CD14-positive monocyte (primary cell): Measurements from ENCODE around the gene SLC2A6. TPM values are rescaled to one million over a fixed set of nuclear protein-coding genes. Genes with fewer than 3 reads are reported as not detected.

Experiments used
- DNase-seq, 3 donors: peaks; one replicate each; pipeline ENCODE4 v3.0.0-alpha.2; 2011 to 2022
- H2AFZ ChIP-seq: 2 replicates; pipeline ENCODE4 v1.6.0; 2012; ENCODE audit warnings: mild to moderate bottlenecking, low read depth, low read length, inconsistent platforms; ENCODE audit not compliant: insufficient read depth, poor library complexity, severe bottlenecking
- H3K27ac ChIP-seq, 2 donors: 1 replicate in 1 of 2; 2 replicates in 1 of 2; pipeline ENCODE4 v1.5.1; 2012 to 2013; ENCODE audit warnings: low read length in 2 of 2, control low read depth in 1 of 2, inconsistent platforms in 1 of 2, low read depth in 1 of 2, mild to moderate bottlenecking in 1 of 2
- H3K27me3 ChIP-seq, 2 donors: one replicate each; pipeline versions ENCODE4 v1.6.0 to v1.6.1; 2011 to 2013; ENCODE audit warnings: low read length in 2 of 2; ENCODE audit not compliant: control insufficient read depth in 2 of 2, insufficient read depth in 2 of 2
- H3K36me3 ChIP-seq, 2 donors: replicated peaks in 1 of 2; 1 replicate in 1 of 2; 2 replicates in 1 of 2; pipeline versions ENCODE4 v1.5.1 to v1.6.1; 2012 to 2013; ENCODE audit warnings: low read length in 2 of 2, control low read depth in 1 of 2, inconsistent platforms in 1 of 2, mild to moderate bottlenecking in 1 of 2; ENCODE audit not compliant: insufficient read depth in 2 of 2, control insufficient read depth in 1 of 2
- H3K4me1 ChIP-seq, 2 donors: 1 replicate in 1 of 2; 2 replicates in 1 of 2; pipeline versions ENCODE4 v1.5.1 to v1.6.1; 2012 to 2013; ENCODE audit warnings: low read length in 2 of 2, control low read depth in 1 of 2, inconsistent platforms in 1 of 2, mild to moderate bottlenecking in 1 of 2, moderate library complexity in 1 of 2; ENCODE audit not compliant: insufficient read depth in 2 of 2, control insufficient read depth in 1 of 2
- H3K4me2 ChIP-seq: replicated peaks from 2 replicates; pipeline ENCODE3; 2012; ENCODE audit warnings: low read length, moderate library complexity, mild to moderate bottlenecking; ENCODE audit not compliant: poor library complexity, severe bottlenecking; ENCODE audit errors: extremely low read depth
- H3K4me3 ChIP-seq, 3 experiments: fragments of 200-600 bp in 1 of 3; sonication (generic) in 1 of 3; replicated peaks in 1 of 3; 1 replicate in 2 of 3; 2 replicates in 1 of 3; pipeline ENCODE4 v1.5.1; 2011 to 2013; ENCODE audit warnings: low read length in 3 of 3, mild to moderate bottlenecking in 3 of 3, control low read depth in 2 of 3, low read depth in 2 of 3, inconsistent platforms in 1 of 3, moderate library complexity in 1 of 3
- H3K79me2 ChIP-seq: 2 replicates; pipeline ENCODE4 v1.6.0; 2012; ENCODE audit warnings: mild to moderate bottlenecking, control low read depth, inconsistent platforms, low read length, moderate library complexity; ENCODE audit not compliant: insufficient read depth
- H3K9ac ChIP-seq: 2 replicates; pipeline ENCODE4 v1.6.0; 2017; ENCODE audit warnings: low read length, mild to moderate bottlenecking; ENCODE audit not compliant: insufficient read depth, poor library complexity, severe bottlenecking
- H3K9me3 ChIP-seq, 2 donors: replicated peaks in 1 of 2; 1 replicate in 1 of 2; 2 replicates in 1 of 2; pipeline versions ENCODE4 v1.5.1 to v1.6.1; 2012 to 2013; ENCODE audit warnings: low read length in 2 of 2, control low read depth in 1 of 2; ENCODE audit not compliant: control insufficient read depth in 1 of 2, insufficient read depth in 1 of 2
- H4K20me1 ChIP-seq: 2 replicates; pipeline ENCODE4 v1.6.0; 2012; ENCODE audit warnings: mild to moderate bottlenecking, low read length, control low read depth, moderate library complexity; ENCODE audit not compliant: insufficient read depth
- H3K27ac Mint-ChIP-seq, 7 donors: one replicate each; pipeline ENCODE4 v1.8.0; 2020; ENCODE audit warnings: mild to moderate bottlenecking in 7 of 7, mixed read lengths in 7 of 7, moderate library complexity in 6 of 7, inconsistent platforms in 2 of 7
- H3K27me3 Mint-ChIP-seq, 3 donors: one replicate each; pipeline ENCODE4 v1.8.0; 2021 to 2022; ENCODE audit warnings: low read depth in 3 of 3, mild to moderate bottlenecking in 3 of 3, mixed read lengths in 3 of 3, moderate library complexity in 3 of 3, inconsistent platforms in 1 of 3
- H3K36me3 Mint-ChIP-seq, 2 donors: one replicate each; pipeline ENCODE4 v1.8.0; 2020; ENCODE audit warnings: mixed read lengths in 2 of 2, inconsistent platforms in 1 of 2, mild to moderate bottlenecking in 1 of 2
- H3K4me1 Mint-ChIP-seq: one replicate; pipeline ENCODE4 v1.8.0; 2020; ENCODE audit warnings: mild to moderate bottlenecking, mixed read lengths
- H3K4me3 Mint-ChIP-seq, 2 donors: one replicate each; pipeline ENCODE4 v1.8.0; 2020; ENCODE audit warnings: mild to moderate bottlenecking in 2 of 2, mixed read lengths in 2 of 2, moderate library complexity in 1 of 2
- H3K9me3 Mint-ChIP-seq, 7 donors: one replicate each; pipeline ENCODE4 v1.8.0; 2020 to 2022; ENCODE audit warnings: mixed read lengths in 7 of 7, mild to moderate bottlenecking in 6 of 7, moderate library complexity in 6 of 7, inconsistent platforms in 2 of 7
- WGBS: methylation state at CpG from one replicate; pipeline ENCODE4 v1.1.5; 2013; ENCODE audit warnings: missing lambda C conversion rate; ENCODE audit not compliant: insufficient coverage; 5-methylcytosine and 5-hydroxymethylcytosine counted together
- intact Hi-C, 2 donors: fragments of 100-400 bp; cut with micrococcal nuclease; formaldehyde crosslinking; loops; one replicate each; pipeline versions ENCODE4 v1.15.0 to v1.15.1; 2023
- polyA plus RNA-seq, 3 donors: library from polyadenylated mRNA; depleted of rRNA in 1 of 3; unstranded in 2 of 3; stranded (reverse) in 1 of 3; fragments of 300-500 nt in 2 of 3; fragments of >200 nt in 1 of 3; fragmentation: Illumina TruSeq in 2 of 3; gene quantifications; 1 replicate in 2 of 3; 2 replicates in 1 of 3; pipeline ENCODE4 v1.2.3, GENCODE V29; 2012 to 2021
- TF ChIP-seq, protein P1 (sequence below): fragments of 200-600 bp; IDR thresholded peaks from one replicate; pipeline ENCODE4 v1.8.0; 2022; ENCODE audit warnings: antibody characterized with exemption, mild to moderate bottlenecking

SLC2A6 gene
- polyA plus RNA-seq, 3 donors: 43.2 to 127 (median 60.4) TPM

DNA sequence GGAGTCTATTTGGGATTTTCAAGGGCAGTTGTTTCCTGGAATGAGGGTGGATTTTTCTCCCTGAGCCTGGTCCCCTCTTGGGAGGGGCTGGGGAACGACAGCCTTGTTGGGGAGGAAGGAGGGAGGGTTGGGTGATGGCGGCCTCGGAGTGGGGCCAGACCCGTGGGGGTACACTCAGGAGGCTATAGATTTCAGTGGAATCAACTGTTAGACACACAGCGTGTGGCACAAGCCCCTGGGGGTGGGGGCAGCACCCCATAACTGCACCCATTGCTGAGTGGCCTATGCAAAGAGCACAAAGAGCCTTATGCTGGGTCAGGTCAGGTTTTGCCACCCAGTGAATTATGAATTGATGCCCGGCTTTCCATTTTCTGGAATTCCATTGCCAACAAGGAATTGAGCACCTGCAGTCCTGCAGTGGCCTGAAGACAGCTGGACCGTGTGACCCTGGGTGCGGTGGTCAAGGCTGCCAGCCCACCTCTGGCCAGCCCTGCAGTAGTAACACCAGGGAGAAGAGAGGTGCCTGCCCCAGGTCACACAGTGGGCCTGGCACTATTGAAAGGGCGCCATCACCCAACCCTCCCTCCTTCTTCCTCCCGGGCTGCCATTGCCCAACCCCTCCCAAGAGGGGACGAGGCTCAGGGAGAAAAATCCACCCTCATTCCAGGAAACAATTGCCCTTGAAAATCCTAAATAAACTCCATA lies 37.5 kb upstream of the SLC2A6 start:
- DNase-seq: no peak
- no peaks in the 10 kb centered on the region for H4K20me1 ChIP-seq
- H3K4me3 Mint-ChIP-seq: no peak overlapping the region
- H3K9me3 Mint-ChIP-seq: no peaks in the 10 kb centered on the region
- H3K27me3 Mint-ChIP-seq: no peaks in the 10 kb centered on the region
- H3K4me3 ChIP-seq: no peak overlapping the region
- H3K4me2 ChIP-seq: no peak overlapping the region
- H3K79me2 ChIP-seq: no peaks in the 10 kb centered on the region
- no peak overlapping the region for H3K9ac ChIP-seq
- H3K4me1 ChIP-seq: no peaks in the 10 kb centered on the region
- H3K27ac ChIP-seq: no peak overlapping the region
- no peak overlapping the region for H3K27ac Mint-ChIP-seq
- H3K36me3 ChIP-seq: no peaks in the 10 kb centered on the region
- intact Hi-C loops: no loop called here
- H2AFZ ChIP-seq: no peak overlapping the region
- H3K27me3 ChIP-seq: no peaks in the 10 kb centered on the region
- 79% methylated on average over 9 of the region's 11 CpGs for WGBS
- no peaks in the 10 kb centered on the region for H3K36me3 Mint-ChIP-seq
- H3K9me3 ChIP-seq: no peaks in the 10 kb centered on the region
- H3K4me1 Mint-ChIP-seq: no peaks in the 10 kb centered on the region
- TF ChIP-seq, protein P1, sequence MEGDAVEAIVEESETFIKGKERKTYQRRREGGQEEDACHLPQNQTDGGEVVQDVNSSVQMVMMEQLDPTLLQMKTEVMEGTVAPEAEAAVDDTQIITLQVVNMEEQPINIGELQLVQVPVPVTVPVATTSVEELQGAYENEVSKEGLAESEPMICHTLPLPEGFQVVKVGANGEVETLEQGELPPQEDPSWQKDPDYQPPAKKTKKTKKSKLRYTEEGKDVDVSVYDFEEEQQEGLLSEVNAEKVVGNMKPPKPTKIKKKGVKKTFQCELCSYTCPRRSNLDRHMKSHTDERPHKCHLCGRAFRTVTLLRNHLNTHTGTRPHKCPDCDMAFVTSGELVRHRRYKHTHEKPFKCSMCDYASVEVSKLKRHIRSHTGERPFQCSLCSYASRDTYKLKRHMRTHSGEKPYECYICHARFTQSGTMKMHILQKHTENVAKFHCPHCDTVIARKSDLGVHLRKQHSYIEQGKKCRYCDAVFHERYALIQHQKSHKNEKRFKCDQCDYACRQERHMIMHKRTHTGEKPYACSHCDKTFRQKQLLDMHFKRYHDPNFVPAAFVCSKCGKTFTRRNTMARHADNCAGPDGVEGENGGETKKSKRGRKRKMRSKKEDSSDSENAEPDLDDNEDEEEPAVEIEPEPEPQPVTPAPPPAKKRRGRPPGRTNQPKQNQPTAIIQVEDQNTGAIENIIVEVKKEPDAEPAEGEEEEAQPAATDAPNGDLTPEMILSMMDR: no peak

DNA sequence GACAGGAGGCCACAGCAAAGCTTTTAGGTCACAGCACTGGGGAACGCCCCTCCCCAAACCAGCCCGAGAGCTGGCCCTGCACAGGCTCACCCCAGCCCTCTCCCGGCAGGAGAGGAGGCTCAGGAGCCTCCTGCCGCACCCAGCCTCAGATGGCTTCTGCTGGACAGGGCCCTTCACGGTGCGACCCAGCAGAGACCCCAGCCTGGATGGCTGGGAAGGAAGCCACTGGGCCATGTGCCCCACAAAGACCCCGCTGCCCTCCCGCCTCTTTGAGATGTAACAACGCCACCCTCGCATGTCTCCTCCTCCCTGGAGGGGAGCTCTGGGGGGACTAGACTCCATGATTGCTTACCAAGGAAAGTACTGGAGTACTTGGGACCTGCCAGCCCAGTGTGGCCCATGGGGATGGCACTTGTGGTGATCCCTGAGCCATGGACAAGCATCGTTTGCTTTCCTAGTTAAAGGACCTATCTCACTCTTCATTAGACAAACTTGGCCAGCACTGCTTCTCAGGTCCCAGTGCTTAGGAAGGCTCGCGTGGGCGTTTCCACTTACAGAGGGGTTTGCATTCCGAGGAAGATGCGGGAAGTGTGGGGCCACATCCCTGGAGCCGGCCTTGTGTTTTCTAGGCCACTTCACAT lies 36.8 kb upstream of the SLC2A6 start:
- Mint-ChIP-seq H3K27me3 (peaks cover 0 to 1% (median 0%) of the 10 kb centered on the region in 3 donors), H3K4me1 (no peaks in the 10 kb centered on the region), H3K9me3 (no peaks in the 10 kb centered on the region), H3K36me3 (no peaks in the 10 kb centered on the region), H3K4me3 (no peak overlapping the region), H3K27ac (no peak overlapping the region)
- intact Hi-C loops: no loop called here
- Histone ChIP-seq H3K9ac (no peak overlapping the region), H3K4me2 (no peak overlapping the region), H3K27ac (no peak overlapping the region), H3K9me3 (no peaks in the 10 kb centered on the region), H3K27me3 (no peaks in the 10 kb centered on the region), H3K36me3 (no peaks in the 10 kb centered on the region), H3K79me2 (no peaks in the 10 kb centered on the region), H2AFZ (no peak overlapping the region), H4K20me1 (no peaks in the 10 kb centered on the region), H3K4me3 (no peak overlapping the region), H3K4me1 (no peaks in the 10 kb centered on the region)
- TF ChIP-seq, protein P1: no peak
- no peak for DNase-seq
- WGBS: 91% methylated on average over 16 of the region's 17 CpGs
